Ascending aorta (tissue), 2 donors: ENCODE results near the gene HS3ST1. TPM values are rescaled to one million over a fixed set of nuclear protein-coding genes. Genes with fewer than 3 reads are reported as not detected.

Experiments
- DNase-seq, 2 donors: peaks; one replicate each; pipeline ENCODE4 v3.0.0-alpha.2; 2019; ENCODE audit warnings: low spot score in 2 of 2
- H3K27ac ChIP-seq, 2 donors: fragments of 200-600 bp; sonication (generic); one replicate each; pipeline ENCODE4 v1.5.1; 2016 to 2017; ENCODE audit warnings: mild to moderate bottlenecking in 1 of 2
- H3K27me3 ChIP-seq: fragments of 200-600 bp; sonication (generic); one replicate; pipeline ENCODE4 v1.5.1; 2017
- H3K36me3 ChIP-seq, 2 donors: fragments of 200-600 bp; sonication (generic); one replicate each; pipeline ENCODE4 v1.5.1; 2016
- H3K4me1 ChIP-seq, 2 donors: fragments of 200-600 bp; sonication (generic); one replicate each; pipeline ENCODE4 v1.5.1; 2016 to 2017; ENCODE audit warnings: mild to moderate bottlenecking in 1 of 2
- H3K4me3 ChIP-seq, 2 donors: fragments of 200-600 bp; sonication (generic); one replicate each; pipeline ENCODE4 v1.5.1; 2016 to 2017; ENCODE audit warnings: mild to moderate bottlenecking in 1 of 2
- H3K9me3 ChIP-seq, 2 donors: fragments of 200-600 bp; sonication (generic); one replicate each; pipeline ENCODE4 v1.5.1; 2016
- CTCF ChIP-seq, 3 experiments: fragments of 200-600 bp in 2 of 3; fragments of 450-650 bp in 1 of 3; sonication (generic) in 2 of 3; IDR thresholded peaks; one replicate each; pipeline ENCODE4 v1.5.1; 2016 to 2019; ENCODE audit warnings: antibody characterized with exemption in 3 of 3, mild to moderate bottlenecking in 1 of 3, moderate library complexity in 1 of 3
- intact Hi-C: fragments of 100-400 bp; cut with DNase I; formaldehyde crosslinking; loops from one replicate; pipeline ENCODE4 v1.15.1; 2023
- total RNA-seq: library from RNA; depleted of rRNA; stranded (reverse); fragments of >200 nt; gene quantifications from one replicate; pipeline ENCODE4 v1.1.0, GENCODE V29; 2016

Gene HS3ST1
- total RNA-seq, 1 donor from 2014 or later = 0.64 TPM

- no peaks in the 10 kb centered on the region for H3K36me3 ChIP-seq
- TF ChIP-seq CTCF (IDR thresholded peaks at IDR 0.05) = no peak
- H3K27ac ChIP-seq = no peak overlapping the region
- H3K4me1 ChIP-seq = no peaks in the 10 kb centered on the region
- no peak overlapping the region for H3K4me3 ChIP-seq
- no peaks in the 10 kb centered on the region for H3K27me3 ChIP-seq
- no peaks in the 10 kb centered on the region for H3K9me3 ChIP-seq
- DNase-seq = no peak
- intact Hi-C loops = no loop called here
Measured at GRCh38 chr4:11344916-11345315, 83.8 kb downstream of the HS3ST1 start.

- no peaks in the 10 kb centered on the region for H3K4me1 ChIP-seq
- H3K4me3 ChIP-seq = no peak overlapping the region
- no peak overlapping the region for H3K27ac ChIP-seq
- no peak for TF ChIP-seq CTCF (IDR thresholded peaks at IDR 0.05)
- no peaks in the 10 kb centered on the region for H3K9me3 ChIP-seq
- no peak for DNase-seq
- no peaks in the 10 kb centered on the region for H3K36me3 ChIP-seq
- intact Hi-C loops = no loop called here
- H3K27me3 ChIP-seq = no peaks in the 10 kb centered on the region
Measured at GRCh38 chr4:11343536-11343935, 85.2 kb downstream of the HS3ST1 start.
